Brain microvascular endothelial cell (primary cell): Measurements from ENCODE around the gene COL13A1.

Source experiments
- DNase-seq: peaks from one replicate; pipeline ENCODE4 v3.0.0-alpha.2; 2020
- H3K27ac ChIP-seq: fragments of 250-450 bp; sonication (Bioruptor Pico); 2 replicates; pipeline ENCODE4 v1.5.1; 2020; ENCODE audit warnings: mild to moderate bottlenecking, moderate library complexity
- H3K27me3 ChIP-seq: fragments of 250-450 bp; sonication (Bioruptor Pico); replicated peaks from 2 replicates; pipeline ENCODE4 v1.5.1; 2020; ENCODE audit warnings: mild to moderate bottlenecking
- H3K36me3 ChIP-seq: fragments of 250-450 bp; sonication (Bioruptor Pico); replicated peaks from 2 replicates; pipeline ENCODE4 v1.5.1; 2020; ENCODE audit warnings: mild to moderate bottlenecking
- H3K4me3 ChIP-seq: 2 replicates; pipeline ENCODE4 v1.5.1; 2011; ENCODE audit warnings: low read depth, mild to moderate bottlenecking, control low read depth, low read length, moderate library complexity
- in situ Hi-C: cut with HindIII; loops from 2 replicates; pipeline ENCODE4 v1.10.0; 2017; ENCODE audit warnings: low sequenced_read_pairs, low pct_ligation_motif_present
- TF ChIP-seq, protein P1 (sequence below): IDR thresholded peaks from 2 replicates; pipeline ENCODE4 v1.5.1; 2011; ENCODE audit warnings: low read depth, mild to moderate bottlenecking, moderate library complexity, low read length, control low read depth, inconsistent platforms; ENCODE audit errors: missing control alignments

Gene COL13A1

DNA sequence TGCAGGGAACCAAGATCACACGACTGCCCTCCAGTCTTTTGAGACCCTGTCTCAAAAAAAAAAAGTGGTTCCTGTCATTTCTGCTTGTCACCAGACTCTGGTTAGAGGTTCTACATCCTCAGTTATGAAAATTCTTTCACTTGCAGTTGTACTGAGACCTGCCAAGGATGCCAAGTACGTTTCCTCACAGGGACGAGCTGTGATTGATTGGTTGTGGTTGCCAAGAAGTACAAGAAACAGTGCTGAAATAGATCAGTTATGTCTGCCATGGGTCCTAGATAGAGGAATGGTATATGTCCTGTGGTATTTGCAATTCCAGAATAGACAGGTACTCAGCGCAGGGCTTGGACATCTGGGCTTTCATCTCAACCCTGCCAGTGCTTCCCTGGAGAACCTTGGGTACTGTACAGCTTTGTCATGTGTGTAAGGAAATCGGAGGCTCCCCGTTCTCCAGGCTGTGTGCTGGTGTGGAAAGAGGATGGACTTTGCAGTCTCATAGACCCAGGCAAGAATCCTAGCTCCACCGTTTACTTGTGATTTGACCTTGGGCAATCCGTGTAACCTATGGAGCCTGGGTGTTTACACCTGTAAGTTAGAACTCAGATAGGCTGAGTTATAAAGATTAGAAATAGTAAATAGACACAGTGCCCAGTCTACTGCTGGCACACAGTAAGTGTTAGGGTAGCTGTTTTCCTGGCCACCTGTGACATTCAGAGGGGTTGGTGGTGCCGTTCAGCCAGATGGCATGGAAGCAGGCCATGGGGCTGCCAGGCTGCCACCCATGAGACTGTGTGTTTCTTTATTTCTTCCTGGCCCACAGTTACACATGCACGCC lies 53.0 kb downstream of the COL13A1 start:
- TF ChIP-seq, protein P1, sequence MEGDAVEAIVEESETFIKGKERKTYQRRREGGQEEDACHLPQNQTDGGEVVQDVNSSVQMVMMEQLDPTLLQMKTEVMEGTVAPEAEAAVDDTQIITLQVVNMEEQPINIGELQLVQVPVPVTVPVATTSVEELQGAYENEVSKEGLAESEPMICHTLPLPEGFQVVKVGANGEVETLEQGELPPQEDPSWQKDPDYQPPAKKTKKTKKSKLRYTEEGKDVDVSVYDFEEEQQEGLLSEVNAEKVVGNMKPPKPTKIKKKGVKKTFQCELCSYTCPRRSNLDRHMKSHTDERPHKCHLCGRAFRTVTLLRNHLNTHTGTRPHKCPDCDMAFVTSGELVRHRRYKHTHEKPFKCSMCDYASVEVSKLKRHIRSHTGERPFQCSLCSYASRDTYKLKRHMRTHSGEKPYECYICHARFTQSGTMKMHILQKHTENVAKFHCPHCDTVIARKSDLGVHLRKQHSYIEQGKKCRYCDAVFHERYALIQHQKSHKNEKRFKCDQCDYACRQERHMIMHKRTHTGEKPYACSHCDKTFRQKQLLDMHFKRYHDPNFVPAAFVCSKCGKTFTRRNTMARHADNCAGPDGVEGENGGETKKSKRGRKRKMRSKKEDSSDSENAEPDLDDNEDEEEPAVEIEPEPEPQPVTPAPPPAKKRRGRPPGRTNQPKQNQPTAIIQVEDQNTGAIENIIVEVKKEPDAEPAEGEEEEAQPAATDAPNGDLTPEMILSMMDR: no peak
- DNase-seq: no peak
- Histone ChIP-seq H3K36me3 (no peaks in the 10 kb centered on the region), H3K4me3 (no peak overlapping the region), H3K27me3 (no peaks in the 10 kb centered on the region), H3K27ac (no peak overlapping the region)
- in situ Hi-C loops: no loop called here

DNA sequence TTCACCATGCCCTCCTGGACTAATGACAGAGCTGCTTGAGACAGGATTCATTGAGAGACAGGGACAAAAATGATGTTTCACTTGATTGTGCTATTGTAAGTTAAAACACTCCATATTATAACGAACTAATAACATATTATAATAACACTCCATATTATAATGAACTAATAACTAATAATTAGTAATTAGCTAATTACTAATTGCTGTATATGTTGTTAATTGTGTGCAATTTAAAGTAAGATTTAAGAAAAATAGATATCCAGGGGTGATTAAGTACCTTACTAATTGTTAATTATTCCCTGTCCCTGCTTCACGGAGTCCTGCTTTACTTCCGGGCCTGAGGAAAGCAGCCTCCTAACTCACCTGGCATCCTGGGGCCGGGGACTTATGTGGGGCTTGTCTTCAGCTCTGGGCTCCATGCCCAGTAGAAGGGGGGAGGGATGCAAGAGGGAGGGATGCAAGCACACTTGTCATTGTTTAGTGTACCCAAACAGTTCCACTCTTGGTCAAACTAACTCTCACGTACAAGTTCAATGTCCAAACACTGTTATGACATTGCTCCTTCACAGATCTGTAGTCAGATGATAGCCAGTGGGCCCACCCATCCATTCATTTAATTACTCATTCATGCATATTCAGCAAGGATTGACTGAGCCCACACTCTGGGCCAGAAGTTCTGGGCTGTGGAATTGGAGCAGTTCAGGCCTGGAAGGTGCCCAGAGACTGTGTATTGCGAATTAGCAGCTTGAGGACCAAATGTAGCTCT lies 53.8 kb downstream of the COL13A1 start:
- no peak overlapping the region for H3K27ac ChIP-seq
- no peak overlapping the region for H3K4me3 ChIP-seq
- no peaks in the 10 kb centered on the region for H3K27me3 ChIP-seq
- TF ChIP-seq, protein P1: no peak
- no peak for DNase-seq
- in situ Hi-C loops: no loop called here
- H3K36me3 ChIP-seq: no peaks in the 10 kb centered on the region

DNA sequence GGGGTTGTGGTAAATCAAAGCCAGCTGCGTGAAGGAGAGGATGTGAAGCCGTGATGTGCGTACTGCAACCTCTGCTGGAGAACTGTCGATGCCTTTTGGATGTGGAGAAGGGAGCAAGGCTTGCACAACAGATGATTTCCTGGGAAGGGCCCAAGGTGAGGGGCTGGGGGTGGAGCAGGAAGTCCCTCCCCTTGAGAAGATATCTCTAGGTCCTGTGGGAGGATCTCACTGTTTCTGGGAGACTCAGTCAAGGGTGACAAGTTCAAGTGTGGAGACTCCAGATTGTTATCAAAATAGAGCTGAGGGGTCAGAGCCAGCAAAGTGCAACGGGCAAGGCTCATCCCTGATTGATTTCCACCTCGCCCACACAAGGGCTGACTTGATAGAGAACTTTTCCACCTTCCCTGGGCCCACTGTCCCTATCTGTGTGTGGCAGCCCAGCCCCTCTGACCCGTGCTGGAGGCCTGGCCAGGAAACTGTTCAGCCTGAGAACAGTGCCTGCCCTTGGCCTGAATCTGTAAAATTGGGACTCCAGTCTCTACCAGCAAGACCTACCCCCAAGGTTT lies 55.0 kb downstream of the COL13A1 start:
- no peaks in the 10 kb centered on the region for H3K27me3 ChIP-seq
- no peak for DNase-seq
- no peaks in the 10 kb centered on the region for H3K36me3 ChIP-seq
- TF ChIP-seq, protein P1: no peak
- no peak overlapping the region for H3K4me3 ChIP-seq
- in situ Hi-C loops: no loop called here
- no peak overlapping the region for H3K27ac ChIP-seq

DNA sequence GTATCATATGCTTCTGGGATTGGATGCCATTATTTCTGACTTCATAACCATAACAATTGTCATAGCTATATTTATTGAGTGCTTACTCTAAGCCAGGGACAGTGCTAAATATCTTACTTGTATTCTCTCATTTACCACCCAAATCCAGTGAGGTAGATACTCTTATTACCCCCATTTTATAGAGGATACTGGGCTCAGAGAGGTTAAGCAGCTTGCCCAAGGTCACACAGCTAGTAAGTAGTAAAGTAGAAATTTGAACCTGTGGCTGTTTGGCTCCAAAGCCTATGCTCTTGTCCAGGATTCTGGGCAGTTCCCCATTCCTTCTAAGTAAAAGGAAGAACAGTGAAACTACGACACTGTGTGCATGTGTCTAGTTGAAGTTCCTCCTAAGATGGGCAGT lies 56.5 kb downstream of the COL13A1 start:
- Histone ChIP-seq H3K4me3 (no peak overlapping the region), H3K27ac (no peak overlapping the region), H3K27me3 (no peaks in the 10 kb centered on the region), H3K36me3 (no peaks in the 10 kb centered on the region)
- TF ChIP-seq, protein P1: no peak
- no peak for DNase-seq
- in situ Hi-C loops: no loop called here

DNA sequence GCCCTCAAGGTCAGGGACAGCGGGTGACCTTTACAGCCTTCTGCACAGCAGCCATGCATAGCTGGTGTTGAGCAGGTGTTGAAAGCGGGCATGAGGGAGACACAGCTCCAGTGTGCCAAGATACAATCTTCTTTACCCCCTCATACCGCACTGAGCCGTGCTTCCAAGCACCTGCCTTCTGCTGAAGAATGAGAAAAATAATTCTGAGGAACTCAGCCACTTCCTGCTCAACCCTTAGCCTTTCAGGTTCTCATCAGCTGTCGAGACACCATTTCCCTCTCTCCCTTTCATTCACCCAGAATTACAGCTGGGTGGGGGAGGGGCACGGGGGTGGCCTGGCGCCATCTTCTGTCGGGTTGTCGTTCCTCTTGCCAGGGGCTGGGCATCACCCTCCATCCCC lies 58.6 kb downstream of the COL13A1 start:
- TF ChIP-seq, protein P1: no peak
- Histone ChIP-seq H3K4me3 (no peak overlapping the region), H3K27ac (no peak overlapping the region), H3K36me3 (no peaks in the 10 kb centered on the region), H3K27me3 (no peaks in the 10 kb centered on the region)
- in situ Hi-C loops: no loop called here
- no peak for DNase-seq
